H1 (cell line): ENCODE data around the gene SAT2. TPM values are rescaled to one million over a fixed set of nuclear protein-coding genes. Genes with fewer than 3 reads are reported as not detected.

ENCODE experiments used
- ASH2L ChIP-seq: fragments of 200-600, 300-600 bp; sonication (generic); IDR thresholded peaks from one replicate; pipeline ENCODE4 v1.7.1; 2017; ENCODE audit warnings: low read length
- ATF2 ChIP-seq: IDR thresholded peaks from 2 replicates; pipeline ENCODE4 v1.6.1; 2012; ENCODE audit warnings: low read length, inconsistent platforms
- BACH1 ChIP-seq: IDR thresholded peaks from 2 replicates; pipeline ENCODE4 v1.6.1; 2012; ENCODE audit warnings: low read length, improper control_type of control experiment
- CEBPB ChIP-seq: IDR thresholded peaks from 2 replicates; pipeline ENCODE4 v1.6.1; 2012; ENCODE audit warnings: low read depth, low read length
- KDM5A ChIP-seq: fragments of 200-600 bp; IDR thresholded peaks from 2 replicates; pipeline ENCODE4 v1.7.1; 2012; ENCODE audit warnings: mild to moderate bottlenecking, low read length, inconsistent platforms, mixed read lengths
- NRF1 ChIP-seq: IDR thresholded peaks from 2 replicates; pipeline ENCODE4 v1.6.1; 2011; ENCODE audit warnings: mild to moderate bottlenecking, low read depth, low read length, improper control_type of control experiment
- POLR2A ChIP-seq, 2 experiments: IDR thresholded peaks; 1 replicate in 1 of 2; 2 replicates in 1 of 2; pipeline ENCODE4 v1.6.1; 2011; ENCODE audit warnings: low read depth in 2 of 2, low read length in 2 of 2, mild to moderate bottlenecking in 2 of 2; ENCODE audit errors: control extremely low read depth in 1 of 2
- RNF2 ChIP-seq: fragments of 200-900, 300-1000 bp; sonication (generic); IDR thresholded peaks from 2 replicates; pipeline ENCODE4 v1.7.1; 2016; ENCODE audit warnings: borderline replicate concordance, low read depth, mild to moderate bottlenecking, antibody characterized with exemption, low read length; ENCODE audit not compliant: poor library complexity, severe bottlenecking; ENCODE audit errors: missing control alignments
- SIN3A ChIP-seq, 2 experiments: IDR thresholded peaks in 1 of 2; conservative IDR thresholded peaks in 1 of 2; 2 replicates each; pipeline ENCODE4 v1.6.1; 2011 to 2012; ENCODE audit warnings: low read length in 2 of 2, improper control_type of control experiment in 1 of 2, low read depth in 1 of 2, mild to moderate bottlenecking in 1 of 2
- TAF1 ChIP-seq: IDR thresholded peaks from 2 replicates; pipeline ENCODE4 v1.6.1; 2011; ENCODE audit warnings: mild to moderate bottlenecking, low read depth, low read length
- TBP ChIP-seq: IDR thresholded peaks from 2 replicates; pipeline ENCODE4 v1.6.1; 2011; ENCODE audit warnings: low read depth, low read length, improper control_type of control experiment
- TCF12 ChIP-seq: IDR thresholded peaks from 2 replicates; pipeline ENCODE4 v1.6.1; 2011; ENCODE audit warnings: low read depth, mild to moderate bottlenecking, low read length
- YY1 ChIP-seq: IDR thresholded peaks from 2 replicates; pipeline ENCODE4 v1.6.1; 2011; ENCODE audit warnings: low read depth, mild to moderate bottlenecking, low read length
- ZNF274 ChIP-seq: IDR thresholded peaks from 2 replicates; pipeline ENCODE4 v1.7.0; 2012; ENCODE audit warnings: low read length, borderline replicate concordance; ENCODE audit errors: extremely low read depth
- polyA plus RNA-seq, 7 experiments: library from polyadenylated mRNA; depleted of rRNA in 3 of 7; stranded (reverse) in 5 of 7; unstranded in 2 of 7; fragments of >200 nt in 5 of 7; fragments of 200-250 nt in 2 of 7; gene quantifications; 1 replicate in 5 of 7; 2 replicates in 1 of 7; 4 replicates in 1 of 7; pipeline versions ENCODE4 v1.2.1 to v1.2.3, GENCODE V29; 2011 to 2013; ENCODE audit warnings: missing spikeins in 2 of 7, mixed read lengths in 2 of 7
- total RNA-seq: library from RNA; stranded (reverse); fragmentation: NEBNext Ultra II Directional; extraction: Animal tissue kit (Norgen Biotek cat#: 25700); gene quantifications from 2 replicates; pipeline ENCODE4 v1.2.1, GENCODE V29; 2021

The SAT2 gene
- total and polyA plus RNA-seq, 2 of the 8 experiments (the other 6 are each of a cell fraction or from before 2014, with no cell fraction given) = 36.4 to 72.3 TPM

GRCh38 chr17:7583253-7584109, 44.1 kb downstream of the SAT2 start, which contains the start of gene MPDU1 (continued):
- TF ChIP-seq CEBPB (no peak), TCF12 (no peak), ATF2 (peak; percentile 46; the same call in 1 of the 2 replicates), POLR2A (IDR thresholded peaks at IDR 0.05; ENCODE audit: control extremely low read depth in 1 of 2, low read depth in 2 of 2, low read length in 2 of 2) (peak; percentile 75 to 94), ZNF274 (no peak), ASH2L (peak; percentile 71), TBP (peak; percentile 90), TAF1 (peak; percentile 96), NRF1 (peak; percentile 67), YY1 (peak; percentile 95), RNF2 (peak; percentile 56), SIN3A (conservative IDR thresholded peaks at IDR 0.05 in 1 of 2, IDR thresholded peaks at IDR 0.05 in 1 of 2; ENCODE audit: low read depth in 1 of 2, low read length in 2 of 2) (no peak), BACH1 (no peak), KDM5A (peak; percentile 51; the same call in 1 of the 2 replicates)
- TF ChIP-seq, all 59 proteins: peak for 16
